CD4-positive, alpha-beta T cell (primary cell): ENCODE results near the gene GTPBP1. TPM values are rescaled to one million over a fixed set of nuclear protein-coding genes. Genes with fewer than 3 reads are reported as not detected.

ENCODE experiments used
- ATAC-seq: fragments of 200-7000 bp; cut with Tn5 transposase; one replicate; pipeline ENCODE4 v1.10.0; 2022; ENCODE audit warnings: mild to moderate bottlenecking; ENCODE audit not compliant: poor library complexity
- CTCF ChIA-PET: fragments of 350-600 bp; sonication (Branson Sonifier 250); formaldehyde crosslinking; loops from one replicate; lab custom pipeline; 2021; ENCODE audit warnings: antibody characterized with exemption, inconsistent platforms; lab: Charles Lee
- POLR2A ChIA-PET: fragments of 350-600 bp; sonication (Branson Sonifier 250); formaldehyde crosslinking; loops from one replicate; lab custom pipeline; 2021; ENCODE audit warnings: antibody characterized with exemption, inconsistent platforms; lab: Charles Lee
- DNase-seq, 14 experiments: peaks; one replicate each; pipeline ENCODE4 v3.0.0-alpha.2; 2013 to 2020; ENCODE audit warnings: mixed read lengths in 2 of 14
- H3K27ac ChIP-seq, 2 donors: one replicate each; pipeline versions ENCODE4 v1.5.1 to v1.7.0; 2013; ENCODE audit warnings: low read length in 2 of 2, low read depth in 1 of 2, mild to moderate bottlenecking in 1 of 2
- H3K27me3 ChIP-seq, 2 experiments: 1 replicate in 1 of 2; 2 replicates in 1 of 2; pipeline versions ENCODE4 v1.6.1 to v1.7.0; 2013; ENCODE audit warnings: low read length in 2 of 2, control low read depth in 1 of 2, mild to moderate bottlenecking in 1 of 2, moderate library complexity in 1 of 2; ENCODE audit not compliant: insufficient read depth in 2 of 2, control insufficient read depth in 1 of 2
- H3K36me3 ChIP-seq: one replicate; pipeline ENCODE4 v1.6.1; 2013; ENCODE audit warnings: low read length, control low read depth; ENCODE audit not compliant: insufficient read depth
- H3K4me1 ChIP-seq: one replicate; pipeline ENCODE4 v1.6.1; 2013; ENCODE audit warnings: low read length, control low read depth; ENCODE audit not compliant: insufficient read depth
- H3K4me3 ChIP-seq: one replicate; pipeline ENCODE4 v1.5.1; 2013; ENCODE audit warnings: mild to moderate bottlenecking, low read length, moderate library complexity
- H3K9me3 ChIP-seq, 2 experiments: 1 replicate in 1 of 2; 2 replicates in 1 of 2; pipeline versions ENCODE4 v1.6.1 to v1.7.0; 2013; ENCODE audit warnings: low read length in 2 of 2, mild to moderate bottlenecking in 2 of 2, control low read depth in 1 of 2, moderate library complexity in 1 of 2; ENCODE audit not compliant: control insufficient read depth in 1 of 2, insufficient read depth in 1 of 2
- H3K27ac Mint-ChIP-seq: one replicate; pipeline ENCODE4 v1.8.0; 2020; ENCODE audit warnings: mixed read lengths
- H3K27me3 Mint-ChIP-seq: one replicate; pipeline ENCODE4 v1.8.0; 2021; ENCODE audit warnings: mixed read lengths
- H3K36me3 Mint-ChIP-seq: one replicate; pipeline ENCODE4 v1.8.0; 2021; ENCODE audit warnings: low read depth, mixed read lengths
- H3K4me1 Mint-ChIP-seq: one replicate; pipeline ENCODE4 v1.8.0; 2021; ENCODE audit warnings: low read depth, mixed read lengths
- H3K4me3 Mint-ChIP-seq: one replicate; pipeline ENCODE4 v1.8.0; 2020; ENCODE audit warnings: mild to moderate bottlenecking, mixed read lengths
- H3K9me3 Mint-ChIP-seq: one replicate; pipeline ENCODE4 v1.8.0; 2020; ENCODE audit warnings: mixed read lengths
- CTCF ChIP-seq: fragments of 200-600 bp; IDR thresholded peaks from one replicate; pipeline ENCODE4 v1.8.0; 2022; ENCODE audit warnings: antibody characterized with exemption, mild to moderate bottlenecking
- intact Hi-C, 2 experiments: fragments of 100-400 bp; cut with DNase I in 1 of 2; cut with micrococcal nuclease in 1 of 2; formaldehyde crosslinking; loops; one replicate each; pipeline versions ENCODE4 v1.15.1 to v1.9.0; 2023 to 2025; cut with DNase I, micrococcal nuclease
- total RNA-seq, 174 experiments: library from RNA in 2 of 174; stranded (reverse) in 2 of 174; gene quantifications; one replicate each; pipeline ENCODE4 v1.2.3 and lab custom pipeline; 2021 to 2026

The GTPBP1 gene
- total RNA-seq, 2 experiments from 2014 or later = 263 to 272 TPM

GRCh38 chr22:38762551-38762983 is 56.8 kb downstream of the GTPBP1 start:
- DNase-seq (no peak), ATAC-seq (no peak)
- Histone ChIP-seq H3K27ac (no peak overlapping the region), H3K27me3 (no peaks in the 10 kb centered on the region), H3K36me3 (no peaks in the 10 kb centered on the region), H3K9me3 (no peaks in the 10 kb centered on the region), H3K4me1 (peaks cover 42% of the 10 kb centered on the region), H3K4me3 (no peak overlapping the region)
- H3K36me3 Mint-ChIP-seq = no peaks in the 10 kb centered on the region
- peaks cover 23% of the 10 kb centered on the region for H3K4me1 Mint-ChIP-seq
- intact Hi-C loops = no loop called here
- H3K27ac Mint-ChIP-seq = no peak overlapping the region
- TF ChIP-seq CTCF = no peak
- ChIA-PET CTCF (no interaction called here), POLR2A (interaction anchor here (0.6 to 25.2 kb wide), 3 partner anchors 11 to 67 kb away, joined by 3 to 752 read pairs (median 3); no protein-coding TSS in a partner anchor)
- no peaks in the 10 kb centered on the region for H3K27me3 Mint-ChIP-seq
- no peak overlapping the region for H3K4me3 Mint-ChIP-seq
- H3K9me3 Mint-ChIP-seq = no peaks in the 10 kb centered on the region

- intact Hi-C loops = loop anchor here (2.0 to 5.0 kb wide), 3 partner anchors 33 to 351 kb away; no protein-coding TSS in a partner anchor
- H3K27me3 Mint-ChIP-seq = no peaks in the 10 kb centered on the region
- Histone ChIP-seq H3K9me3 (no peaks in the 10 kb centered on the region), H3K27ac (no peak overlapping the region), H3K27me3 (no peaks in the 10 kb centered on the region), H3K36me3 (no peaks in the 10 kb centered on the region), H3K4me1 (peaks cover 22% of the 10 kb centered on the region), H3K4me3 (no peak overlapping the region)
- no peaks in the 10 kb centered on the region for H3K9me3 Mint-ChIP-seq
- H3K4me3 Mint-ChIP-seq = no peak overlapping the region
- peaks cover 9% of the 10 kb centered on the region for H3K4me1 Mint-ChIP-seq
- TF ChIP-seq CTCF = peak; percentile 69
- DNase-seq (peak in 13 of 14 experiments; percentile 22 to 75 (median 40)), ATAC-seq (peak; percentile 65)
- POLR2A ChIA-PET = interaction anchor here (0.6 to 2.0 kb wide), 6 partner anchors 13 to 33 kb away, joined by 3 to 26 read pairs (median 4); no protein-coding TSS in a partner anchor
- CTCF ChIA-PET = interaction anchor here (0.6 to 1.9 kb wide), 13 partner anchors 10 to 168 kb away, joined by 3 to 11 read pairs (median 4); partner anchors contain the start of gene TOMM22
- no peak overlapping the region for H3K27ac Mint-ChIP-seq
- no peaks in the 10 kb centered on the region for H3K36me3 Mint-ChIP-seq
Observed at GRCh38 chr22:38766076-38766777, 60.5 kb downstream of the GTPBP1 start.

GRCh38 chr22:38767313-38767712 is 61.6 kb downstream of the GTPBP1 start:
- peaks cover 20% of the 10 kb centered on the region for H3K4me1 ChIP-seq
- no peak for DNase-seq
- no peaks in the 10 kb centered on the region for H3K36me3 Mint-ChIP-seq
- H3K4me1 Mint-ChIP-seq = peaks cover 9% of the 10 kb centered on the region
- no peak overlapping the region for H3K27ac ChIP-seq
- TF ChIP-seq CTCF = no peak
- H3K36me3 ChIP-seq = no peaks in the 10 kb centered on the region
- no peak overlapping the region for H3K4me3 ChIP-seq
- no peaks in the 10 kb centered on the region for H3K9me3 ChIP-seq
- H3K27me3 ChIP-seq = no peaks in the 10 kb centered on the region
- CTCF ChIA-PET = interaction anchor here (0.9 to 1.6 kb wide), 3 partner anchors 9 to 35 kb away, joined by 3 to 7 read pairs (median 4); no protein-coding TSS in a partner anchor
- H3K27me3 Mint-ChIP-seq = no peaks in the 10 kb centered on the region
- POLR2A ChIA-PET = interaction anchor here (0.9 to 2.0 kb wide), 3 partner anchors 13 to 35 kb away, joined by 3 to 26 read pairs (median 4); no protein-coding TSS in a partner anchor
- no peaks in the 10 kb centered on the region for H3K9me3 Mint-ChIP-seq
- no peak overlapping the region for H3K4me3 Mint-ChIP-seq
- no peak for ATAC-seq
- intact Hi-C loops = loop anchor here (2.0 to 5.0 kb wide), 3 partner anchors 35 to 350 kb away; no protein-coding TSS in a partner anchor
- H3K27ac Mint-ChIP-seq = no peak overlapping the region
